NCI-H748 (cell line): ENCODE results near the gene AKR1C8.

Experiments
- DNase-seq: peaks from one replicate; lab custom pipeline; 2025; ENCODE audit not compliant: unreplicated experiment; lab: John Stamatoyannopoulos, UW

AKR1C8 gene

DNA sequence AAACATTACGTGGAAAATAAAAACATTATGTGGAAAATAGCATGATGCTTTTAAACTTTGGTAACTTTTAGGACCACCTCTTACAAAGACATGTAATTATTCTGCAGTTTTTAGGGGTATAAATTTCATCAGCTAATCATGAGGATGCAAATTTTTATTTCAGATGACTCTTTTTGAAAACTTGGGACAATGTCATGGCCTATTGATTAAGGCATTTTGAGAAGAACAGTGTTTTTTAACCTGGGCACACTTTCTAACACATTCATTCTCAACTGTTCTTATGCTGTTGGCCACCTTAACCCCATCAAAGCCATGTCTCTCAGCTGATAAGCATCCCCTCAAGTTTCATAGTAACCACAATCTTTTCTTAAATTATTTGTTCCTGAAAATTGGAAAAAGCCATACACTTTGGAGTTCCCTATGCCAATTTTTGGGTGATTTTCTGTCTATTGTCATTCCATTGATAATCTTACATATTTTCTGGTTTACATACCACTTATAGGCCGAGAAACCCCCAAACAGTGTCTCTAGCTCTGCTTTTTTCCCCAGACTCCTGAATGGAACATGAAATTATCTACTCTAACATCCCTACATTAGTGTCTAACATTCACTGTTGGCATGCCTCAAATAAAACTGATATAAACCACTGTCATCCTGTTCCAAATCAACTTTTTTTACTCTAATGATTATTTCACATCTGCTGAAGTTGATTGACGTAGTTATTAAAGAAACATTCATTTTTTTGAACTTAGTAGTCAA, 76.1 kb downstream of the AKR1C8 start:
- DNase-seq, result no peak

DNA sequence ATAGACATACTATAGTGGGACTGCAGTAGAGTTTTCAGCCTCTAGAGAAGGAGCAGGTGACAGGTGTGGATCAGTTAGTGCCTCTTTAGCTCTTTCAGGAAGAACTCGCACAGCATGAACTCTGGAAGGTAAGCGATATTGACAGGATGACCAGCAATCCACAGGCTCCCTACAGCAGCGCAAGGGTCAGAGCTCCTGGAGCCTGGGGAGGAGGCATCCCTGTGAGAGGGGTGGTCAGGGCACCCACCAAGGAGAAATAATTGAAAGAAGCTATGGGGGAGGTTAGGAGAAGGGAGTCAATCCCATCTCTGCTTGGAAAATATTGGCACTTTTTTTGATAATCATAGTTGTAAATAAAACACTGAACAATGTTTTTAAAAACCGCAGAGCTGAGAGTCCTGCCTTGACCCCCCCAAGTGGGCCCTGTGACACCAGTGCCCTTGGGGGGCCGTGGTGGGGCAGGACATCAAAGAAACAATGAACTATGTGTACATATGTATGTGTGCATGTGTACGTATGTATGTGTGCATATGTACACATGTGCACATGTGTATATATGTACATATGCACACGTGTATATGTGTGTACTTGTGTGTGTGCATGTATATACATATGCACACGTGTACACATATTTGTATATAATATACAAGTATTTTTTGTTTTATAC, 77.0 kb downstream of the AKR1C8 start:
- no peak for DNase-seq

- DNase-seq, result no peak
Observed at GRCh38 chr10:5106553-5106952, 78.4 kb downstream of the AKR1C8 start.

DNA sequence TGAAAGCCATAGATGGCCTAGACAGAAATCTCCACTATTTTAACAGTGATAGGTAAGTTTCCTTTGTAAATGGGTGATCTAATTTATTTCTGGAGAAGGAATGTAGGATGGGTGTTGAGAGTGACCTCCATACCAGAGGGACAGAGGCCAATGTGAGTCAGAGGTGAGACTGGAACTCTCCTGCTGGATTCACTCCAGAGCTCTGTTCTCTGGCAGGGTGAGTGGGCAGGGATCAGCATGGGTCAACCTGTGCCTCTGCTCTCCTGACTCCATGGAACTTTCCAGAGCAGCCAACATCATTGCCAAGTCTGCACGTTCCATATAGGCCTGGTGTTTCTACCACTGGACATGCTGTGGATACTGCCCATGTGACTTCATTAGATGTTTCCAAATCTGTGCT, 79.3 kb downstream of the AKR1C8 start:
- no peak for DNase-seq
